Stomach (tissue), 4 donors: ENCODE data around the gene RELA.

ENCODE experiments used
- CTCF ChIP-seq, 7 experiments: fragments of 450-650 bp in 4 of 7; fragments of 200-600 bp in 3 of 7; sonication (generic) in 3 of 7; IDR thresholded peaks; one replicate each; pipeline ENCODE4 v1.5.1; 2016 to 2019; ENCODE audit warnings: antibody characterized with exemption in 7 of 7, control low read depth in 2 of 7, mild to moderate bottlenecking in 1 of 7
- EP300 ChIP-seq: sonication (generic); formaldehyde crosslinking; IDR thresholded peaks from one replicate; pipeline ENCODE4 v1.6.1; 2017; ENCODE audit warnings: antibody characterized with exemption
- POLR2A ChIP-seq, 4 donors: fragments of 450-650 bp; IDR thresholded peaks; one replicate each; pipeline ENCODE4 v1.6.1; 2016; ENCODE audit warnings: antibody characterized with exemption in 4 of 4, control low read depth in 2 of 4, mild to moderate bottlenecking in 1 of 4, moderate library complexity in 1 of 4
- POLR2AphosphoS5 ChIP-seq, 3 donors: sonication (generic); formaldehyde crosslinking; IDR thresholded peaks; one replicate each; pipeline ENCODE4 v1.6.1; 2016; ENCODE audit warnings: antibody characterized with exemption in 3 of 3

GRCh38 chr11:65709661-65710060, 46.9 kb upstream of the RELA start:
- TF ChIP-seq CTCF (IDR thresholded peaks at IDR 0.05): no peak
- TF ChIP-seq POLR2AphosphoS5 (IDR thresholded peaks at IDR 0.05): no peak
- no peak for TF ChIP-seq POLR2A (IDR thresholded peaks at IDR 0.05)
- TF ChIP-seq EP300: no peak
